ENCODE measurements around the gene AP1M1.

DNA sequence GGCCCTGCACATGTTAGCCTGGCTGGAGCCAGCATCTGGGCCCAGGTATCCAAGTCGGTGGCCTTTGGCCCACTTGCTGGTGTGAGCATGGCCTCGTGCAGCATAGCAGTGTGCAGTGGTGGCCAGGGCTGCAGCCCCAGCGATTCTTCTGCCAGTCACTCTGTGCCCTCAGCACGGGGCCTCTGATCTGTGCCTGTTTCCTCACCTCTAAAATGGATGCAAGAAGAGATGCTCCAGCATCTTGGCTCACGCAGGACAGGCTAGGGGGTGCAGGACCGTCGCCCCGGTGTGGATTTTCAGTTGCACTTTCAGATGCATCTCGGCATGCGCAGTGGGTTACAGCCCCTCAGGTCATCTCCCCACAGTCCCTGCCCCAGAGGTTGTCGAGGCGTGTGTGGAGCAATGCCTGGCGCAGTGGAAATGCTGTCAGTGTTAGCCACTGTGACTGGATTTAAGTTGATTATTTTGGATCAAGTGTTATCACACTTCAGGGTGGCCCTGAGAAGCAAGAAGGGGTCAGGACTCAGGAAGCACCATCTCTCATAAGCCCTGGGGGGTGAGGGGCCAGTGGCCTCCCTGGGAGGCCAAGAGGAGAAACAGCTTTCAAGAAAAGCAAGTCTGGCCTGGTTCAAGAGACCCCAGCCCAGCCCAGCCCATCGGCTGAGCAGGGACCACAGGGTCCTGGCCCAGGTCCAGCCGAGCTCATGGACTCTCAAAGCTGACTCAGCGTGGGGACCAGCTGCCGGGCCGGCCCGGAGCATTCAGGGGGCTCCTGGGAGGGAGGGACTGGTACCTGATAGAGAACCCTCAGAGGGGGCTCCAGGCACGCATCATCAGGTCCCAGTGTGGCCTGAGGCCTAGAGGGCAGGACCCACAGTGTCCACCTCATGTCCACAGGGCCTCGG lies 27.8 kb downstream of the AP1M1 start:
- TF ChIP-seq POLR2A (IDR thresholded peaks at IDR 0.05): no peak
- TF ChIP-seq, protein P1, sequence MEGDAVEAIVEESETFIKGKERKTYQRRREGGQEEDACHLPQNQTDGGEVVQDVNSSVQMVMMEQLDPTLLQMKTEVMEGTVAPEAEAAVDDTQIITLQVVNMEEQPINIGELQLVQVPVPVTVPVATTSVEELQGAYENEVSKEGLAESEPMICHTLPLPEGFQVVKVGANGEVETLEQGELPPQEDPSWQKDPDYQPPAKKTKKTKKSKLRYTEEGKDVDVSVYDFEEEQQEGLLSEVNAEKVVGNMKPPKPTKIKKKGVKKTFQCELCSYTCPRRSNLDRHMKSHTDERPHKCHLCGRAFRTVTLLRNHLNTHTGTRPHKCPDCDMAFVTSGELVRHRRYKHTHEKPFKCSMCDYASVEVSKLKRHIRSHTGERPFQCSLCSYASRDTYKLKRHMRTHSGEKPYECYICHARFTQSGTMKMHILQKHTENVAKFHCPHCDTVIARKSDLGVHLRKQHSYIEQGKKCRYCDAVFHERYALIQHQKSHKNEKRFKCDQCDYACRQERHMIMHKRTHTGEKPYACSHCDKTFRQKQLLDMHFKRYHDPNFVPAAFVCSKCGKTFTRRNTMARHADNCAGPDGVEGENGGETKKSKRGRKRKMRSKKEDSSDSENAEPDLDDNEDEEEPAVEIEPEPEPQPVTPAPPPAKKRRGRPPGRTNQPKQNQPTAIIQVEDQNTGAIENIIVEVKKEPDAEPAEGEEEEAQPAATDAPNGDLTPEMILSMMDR (IDR thresholded peaks at IDR 0.05): no peak

Data from vagina (tissue), 2 donors.